ENCODE data around the gene TMEM178B. TPM values are rescaled to one million over a fixed set of nuclear protein-coding genes. Genes with fewer than 3 reads are reported as not detected.

TMEM178B gene
- total RNA-seq, 6 experiments from 2014 or later: under 0.01 to 0.53 (median 0.13) TPM; not detected in 2

- Histone ChIP-seq H3K4me1 (no peaks in the 10 kb centered on the region), H3K27ac (no peak overlapping the region), H3K27me3 (no peaks in the 10 kb centered on the region), H3K36me3 (no peaks in the 10 kb centered on the region), H3K9me3 (no peaks in the 10 kb centered on the region), H3K4me3 (no peak overlapping the region)
- ATAC-seq (no peak), DNase-seq (no peak)
- 54% methylated on average over 3 of the region's 3 CpGs for WGBS (ENCODE audit: insufficient coverage, low coverage, low lambda C conversion rate, missing lambda C conversion rate)
- intact Hi-C loops (cut with DNase I): no loop called here
- TF ChIP-seq, protein P1, sequence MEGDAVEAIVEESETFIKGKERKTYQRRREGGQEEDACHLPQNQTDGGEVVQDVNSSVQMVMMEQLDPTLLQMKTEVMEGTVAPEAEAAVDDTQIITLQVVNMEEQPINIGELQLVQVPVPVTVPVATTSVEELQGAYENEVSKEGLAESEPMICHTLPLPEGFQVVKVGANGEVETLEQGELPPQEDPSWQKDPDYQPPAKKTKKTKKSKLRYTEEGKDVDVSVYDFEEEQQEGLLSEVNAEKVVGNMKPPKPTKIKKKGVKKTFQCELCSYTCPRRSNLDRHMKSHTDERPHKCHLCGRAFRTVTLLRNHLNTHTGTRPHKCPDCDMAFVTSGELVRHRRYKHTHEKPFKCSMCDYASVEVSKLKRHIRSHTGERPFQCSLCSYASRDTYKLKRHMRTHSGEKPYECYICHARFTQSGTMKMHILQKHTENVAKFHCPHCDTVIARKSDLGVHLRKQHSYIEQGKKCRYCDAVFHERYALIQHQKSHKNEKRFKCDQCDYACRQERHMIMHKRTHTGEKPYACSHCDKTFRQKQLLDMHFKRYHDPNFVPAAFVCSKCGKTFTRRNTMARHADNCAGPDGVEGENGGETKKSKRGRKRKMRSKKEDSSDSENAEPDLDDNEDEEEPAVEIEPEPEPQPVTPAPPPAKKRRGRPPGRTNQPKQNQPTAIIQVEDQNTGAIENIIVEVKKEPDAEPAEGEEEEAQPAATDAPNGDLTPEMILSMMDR (IDR thresholded peaks at IDR 0.05): no peak
- no peak for TF ChIP-seq POLR2A (IDR thresholded peaks at IDR 0.05)
Measured at GRCh38 chr7:141452911-141453310, 379.0 kb downstream of the TMEM178B start.

DNA sequence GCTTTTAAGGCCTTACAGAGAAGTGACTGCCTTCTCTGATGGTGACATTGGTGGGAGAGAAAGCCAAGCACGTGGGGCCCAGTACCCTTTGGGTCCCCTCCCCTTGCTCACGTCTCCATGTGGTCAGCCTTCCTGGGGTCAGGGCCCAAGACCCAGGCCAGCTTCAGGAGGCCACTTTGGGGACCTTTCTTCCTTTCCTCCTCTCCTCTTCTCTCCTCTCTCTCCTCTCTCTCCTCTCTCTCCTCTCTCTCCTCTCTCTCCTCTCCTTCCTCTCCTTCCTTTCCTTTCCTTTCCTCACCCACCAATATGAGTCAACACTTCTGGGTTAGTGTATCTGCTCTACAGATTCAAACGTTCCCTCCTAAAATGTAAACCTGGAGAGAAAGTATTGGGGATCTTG is 380.5 kb downstream of the TMEM178B start:
- Histone ChIP-seq H3K27me3 (no peaks in the 10 kb centered on the region), H3K9me3 (no peaks in the 10 kb centered on the region), H3K36me3 (no peaks in the 10 kb centered on the region), H3K27ac (no peak overlapping the region), H3K4me3 (no peak overlapping the region), H3K4me1 (no peaks in the 10 kb centered on the region)
- TF ChIP-seq, protein P1 (IDR thresholded peaks at IDR 0.05): no peak
- no peak for TF ChIP-seq POLR2A (IDR thresholded peaks at IDR 0.05)
- DNase-seq: no peak
- ATAC-seq: no peak
- intact Hi-C loops (cut with DNase I): no loop called here
- WGBS (ENCODE audit: insufficient coverage, low coverage, low lambda C conversion rate, missing lambda C conversion rate): 64% methylated on average over 3 of the region's 3 CpGs

- no peaks in the 10 kb centered on the region for H3K9me3 ChIP-seq
- H3K27me3 ChIP-seq: no peaks in the 10 kb centered on the region
- ATAC-seq: no peak
- no peak for DNase-seq
- H3K4me1 ChIP-seq: no peaks in the 10 kb centered on the region
- H3K27ac ChIP-seq: no peak overlapping the region
- intact Hi-C loops (cut with DNase I): no loop called here
- WGBS (ENCODE audit: insufficient coverage, low coverage, low lambda C conversion rate, missing lambda C conversion rate): 75% methylated on average over 1 of the region's 1 CpG
- H3K4me3 ChIP-seq: no peak overlapping the region
- H3K36me3 ChIP-seq: no peaks in the 10 kb centered on the region
- TF ChIP-seq, protein P1 (IDR thresholded peaks at IDR 0.05): no peak
- no peak for TF ChIP-seq POLR2A (IDR thresholded peaks at IDR 0.05)
Measured at GRCh38 chr7:141455723-141456122, 381.9 kb downstream of the TMEM178B start.

- Histone ChIP-seq H3K27ac (no peak overlapping the region), H3K9me3 (no peaks in the 10 kb centered on the region), H3K4me3 (no peak overlapping the region), H3K36me3 (no peaks in the 10 kb centered on the region), H3K27me3 (no peaks in the 10 kb centered on the region), H3K4me1 (no peaks in the 10 kb centered on the region)
- TF ChIP-seq POLR2A (IDR thresholded peaks at IDR 0.05): no peak
- TF ChIP-seq, protein P1 (IDR thresholded peaks at IDR 0.05): no peak
- 29% methylated on average over 1 of the region's 2 CpGs for WGBS (ENCODE audit: insufficient coverage, low coverage, low lambda C conversion rate, missing lambda C conversion rate)
- DNase-seq (no peak), ATAC-seq (no peak)
- intact Hi-C loops (cut with DNase I): no loop called here
Measured at GRCh38 chr7:141456298-141456697, 382.4 kb downstream of the TMEM178B start.

DNA sequence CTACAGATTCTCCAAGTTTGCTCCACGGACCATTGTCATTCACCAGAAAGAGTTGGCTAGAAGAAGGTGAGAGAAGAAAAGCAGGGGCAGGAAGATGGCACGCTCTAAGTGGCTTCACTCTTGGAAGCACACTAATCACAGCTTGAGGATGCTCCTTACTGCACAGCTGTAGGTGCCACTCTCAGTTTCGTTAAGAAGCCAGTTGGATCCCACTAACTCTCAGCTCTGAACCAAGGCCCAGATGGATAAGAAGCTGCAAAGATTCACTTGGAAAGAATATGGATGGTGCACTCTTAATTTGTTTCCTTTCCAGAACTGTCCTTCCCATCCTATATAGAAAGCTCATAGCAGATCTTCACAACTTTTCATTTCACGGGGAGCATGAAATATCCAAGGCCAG is 382.8 kb downstream of the TMEM178B start:
- DNase-seq: no peak
- no peak overlapping the region for H3K4me3 ChIP-seq
- H3K36me3 ChIP-seq: no peaks in the 10 kb centered on the region
- intact Hi-C loops (cut with DNase I): no loop called here
- H3K4me1 ChIP-seq: peaks cover 0 to 4% (median 0%) of the 10 kb centered on the region in 4 donors
- no peak overlapping the region for H3K27ac ChIP-seq
- TF ChIP-seq, protein P1 (IDR thresholded peaks at IDR 0.05): no peak
- TF ChIP-seq POLR2A (IDR thresholded peaks at IDR 0.05): no peak
- 60% methylated on average over 1 of the region's 4 CpGs for WGBS (ENCODE audit: insufficient coverage, low coverage, low lambda C conversion rate, missing lambda C conversion rate)
- H3K9me3 ChIP-seq: no peaks in the 10 kb centered on the region
- ATAC-seq: no peak
- H3K27me3 ChIP-seq: no peaks in the 10 kb centered on the region

Data from right lobe of liver (tissue), 6 donors.